Breast epithelium (tissue), 3 donors: ENCODE results near the gene WFDC6.

ENCODE experiments used
- POLR2A ChIP-seq: fragments of 450-650 bp; IDR thresholded peaks from one replicate; pipeline ENCODE4 v1.6.1; 2016; ENCODE audit warnings: antibody characterized with exemption, mild to moderate bottlenecking, moderate library complexity
- POLR2AphosphoS5 ChIP-seq, 3 donors: sonication (generic); formaldehyde crosslinking; IDR thresholded peaks; one replicate each; pipeline ENCODE4 v1.6.1; 2017; ENCODE audit warnings: antibody characterized with exemption in 3 of 3
- TF ChIP-seq, protein P1 (sequence below), 3 donors: fragments of 450-650 bp; IDR thresholded peaks; one replicate each; pipeline ENCODE4 v1.5.1; 2016 to 2017; ENCODE audit warnings: antibody characterized with exemption in 3 of 3, mild to moderate bottlenecking in 3 of 3, moderate library complexity in 3 of 3

DNA sequence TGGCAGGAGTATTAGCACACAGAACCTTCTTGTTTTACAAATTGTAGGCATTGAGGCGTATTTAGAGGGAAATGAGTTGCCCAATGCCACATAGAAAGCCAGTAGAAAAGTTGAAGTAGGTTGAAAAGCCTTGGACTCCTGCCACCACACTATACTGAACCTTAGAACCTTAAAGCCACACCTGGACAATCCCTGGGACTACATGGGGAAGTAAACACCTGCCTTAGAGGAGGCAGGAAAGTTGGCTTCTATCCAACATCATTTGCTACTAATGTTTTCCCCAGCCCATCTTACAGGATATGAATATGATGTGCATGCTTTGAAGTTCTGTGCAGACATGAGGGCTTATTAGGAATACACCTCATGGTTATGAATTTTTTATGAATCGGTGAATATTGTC lies 13.2 kb upstream of the WFDC6 start:
- no peak for TF ChIP-seq POLR2AphosphoS5 (IDR thresholded peaks at IDR 0.05)
- TF ChIP-seq, protein P1, sequence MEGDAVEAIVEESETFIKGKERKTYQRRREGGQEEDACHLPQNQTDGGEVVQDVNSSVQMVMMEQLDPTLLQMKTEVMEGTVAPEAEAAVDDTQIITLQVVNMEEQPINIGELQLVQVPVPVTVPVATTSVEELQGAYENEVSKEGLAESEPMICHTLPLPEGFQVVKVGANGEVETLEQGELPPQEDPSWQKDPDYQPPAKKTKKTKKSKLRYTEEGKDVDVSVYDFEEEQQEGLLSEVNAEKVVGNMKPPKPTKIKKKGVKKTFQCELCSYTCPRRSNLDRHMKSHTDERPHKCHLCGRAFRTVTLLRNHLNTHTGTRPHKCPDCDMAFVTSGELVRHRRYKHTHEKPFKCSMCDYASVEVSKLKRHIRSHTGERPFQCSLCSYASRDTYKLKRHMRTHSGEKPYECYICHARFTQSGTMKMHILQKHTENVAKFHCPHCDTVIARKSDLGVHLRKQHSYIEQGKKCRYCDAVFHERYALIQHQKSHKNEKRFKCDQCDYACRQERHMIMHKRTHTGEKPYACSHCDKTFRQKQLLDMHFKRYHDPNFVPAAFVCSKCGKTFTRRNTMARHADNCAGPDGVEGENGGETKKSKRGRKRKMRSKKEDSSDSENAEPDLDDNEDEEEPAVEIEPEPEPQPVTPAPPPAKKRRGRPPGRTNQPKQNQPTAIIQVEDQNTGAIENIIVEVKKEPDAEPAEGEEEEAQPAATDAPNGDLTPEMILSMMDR (IDR thresholded peaks at IDR 0.05), result no peak
- no peak for TF ChIP-seq POLR2A
